Type B pancreatic cell (in vitro differentiated cells): ENCODE results near the gene TUBGCP6. TPM values are rescaled to one million over a fixed set of nuclear protein-coding genes. Genes with fewer than 3 reads are reported as not detected.

Experiments
- DNase-seq: peaks from one replicate; pipeline ENCODE4 v3.0.0; 2021; ENCODE audit warnings: mixed read lengths; ENCODE audit not compliant: unreplicated experiment; ENCODE audit errors: extremely low spot score
- H3K27ac Mint-ChIP-seq: 2 replicates; pipeline ENCODE4 v1.8.0; 2021; ENCODE audit warnings: mild to moderate bottlenecking, mixed read lengths
- H3K27me3 Mint-ChIP-seq: 2 replicates; pipeline ENCODE4 v1.8.0; 2021; ENCODE audit warnings: mixed read lengths
- H3K36me3 Mint-ChIP-seq: 2 replicates; pipeline ENCODE4 v1.8.0; 2021; ENCODE audit warnings: mixed read lengths
- H3K4me1 Mint-ChIP-seq: one replicate; pipeline ENCODE4 v1.8.0; 2021; ENCODE audit warnings: mixed read lengths; ENCODE audit not compliant: unreplicated experiment
- H3K4me3 Mint-ChIP-seq: 2 replicates; pipeline ENCODE4 v1.8.0; 2021; ENCODE audit warnings: mild to moderate bottlenecking, mixed read lengths
- H3K9me3 Mint-ChIP-seq: 2 replicates; pipeline ENCODE4 v1.8.0; 2021; ENCODE audit warnings: mixed read lengths
- CTCF ChIP-seq: fragments of 200-600 bp; sonication (generic); conservative IDR thresholded peaks from 2 replicates; pipeline ENCODE4 v1.5.0; 2021; ENCODE audit warnings: antibody characterized with exemption, mild to moderate bottlenecking
- total RNA-seq: library from RNA; stranded (reverse); gene quantifications from 2 replicates; pipeline ENCODE4 v1.2.1, GENCODE V29; 2021; ENCODE audit warnings: low replicate concordance

The TUBGCP6 gene
- total RNA-seq, 1 donor from 2014 or later = 51.4 TPM

- TF ChIP-seq CTCF = no peak
- no peak for DNase-seq
- Mint-ChIP-seq H3K4me3 (peak overlapping the region; percentile 71), H3K27ac (no peak overlapping the region), H3K27me3 (peaks cover 19% of the 10 kb centered on the region), H3K4me1 (no peaks in the 10 kb centered on the region), H3K36me3 (peaks cover 6% of the 10 kb centered on the region), H3K9me3 (no peaks in the 10 kb centered on the region)
These were observed 24.7 kb upstream of the TUBGCP6 start for GRCh38 chr22:50269573-50269969.

- no peak for DNase-seq
- Mint-ChIP-seq H3K4me1 (no peaks in the 10 kb centered on the region), H3K27ac (no peak overlapping the region), H3K27me3 (peaks cover 23% of the 10 kb centered on the region), H3K36me3 (peaks cover under 1% of the 10 kb centered on the region), H3K9me3 (no peaks in the 10 kb centered on the region), H3K4me3 (peak overlapping the region; percentile 65)
- no peak for TF ChIP-seq CTCF
These were observed 23.9 kb upstream of the TUBGCP6 start for GRCh38 chr22:50268655-50269113.

- Mint-ChIP-seq H3K27ac (no peak overlapping the region), H3K36me3 (no peaks in the 10 kb centered on the region), H3K4me1 (no peaks in the 10 kb centered on the region), H3K4me3 (no peak overlapping the region), H3K27me3 (peaks cover 23% of the 10 kb centered on the region), H3K9me3 (no peaks in the 10 kb centered on the region)
- DNase-seq = no peak
- TF ChIP-seq CTCF = peak; percentile 42
These were observed 23.0 kb upstream of the TUBGCP6 start for GRCh38 chr22:50267591-50268390.

GRCh38 chr22:50266994-50267393 is 22.2 kb upstream of the TUBGCP6 start:
- H3K27ac Mint-ChIP-seq = no peak overlapping the region
- TF ChIP-seq CTCF = no peak
- DNase-seq = no peak
- H3K4me3 Mint-ChIP-seq = no peak overlapping the region
- peaks cover 5% of the 10 kb centered on the region for H3K4me1 Mint-ChIP-seq
- H3K27me3 Mint-ChIP-seq = peaks cover 27% of the 10 kb centered on the region
- no peaks in the 10 kb centered on the region for H3K36me3 Mint-ChIP-seq
- H3K9me3 Mint-ChIP-seq = no peaks in the 10 kb centered on the region

GRCh38 chr22:50264946-50265669 is 20.3 kb upstream of the TUBGCP6 start:
- Mint-ChIP-seq H3K27ac (no peak overlapping the region), H3K27me3 (peaks cover 28% of the 10 kb centered on the region), H3K9me3 (no peaks in the 10 kb centered on the region), H3K4me1 (peaks cover 5% of the 10 kb centered on the region), H3K36me3 (no peaks in the 10 kb centered on the region), H3K4me3 (no peak overlapping the region)
- no peak for TF ChIP-seq CTCF
- DNase-seq = no peak
